NCI-H2196 (cell line): Measurements from ENCODE around the gene COL5A1.
"Not testable (repeated sequence)": the region's sequence is repeated elsewhere in the genome, so short reads cannot be mapped to it uniquely, and the experiment has no call there.

Experiments
- DNase-seq: peaks from one replicate; lab custom pipeline; 2025; ENCODE audit not compliant: unreplicated experiment; lab: John Stamatoyannopoulos, UW

Gene COL5A1

DNA sequence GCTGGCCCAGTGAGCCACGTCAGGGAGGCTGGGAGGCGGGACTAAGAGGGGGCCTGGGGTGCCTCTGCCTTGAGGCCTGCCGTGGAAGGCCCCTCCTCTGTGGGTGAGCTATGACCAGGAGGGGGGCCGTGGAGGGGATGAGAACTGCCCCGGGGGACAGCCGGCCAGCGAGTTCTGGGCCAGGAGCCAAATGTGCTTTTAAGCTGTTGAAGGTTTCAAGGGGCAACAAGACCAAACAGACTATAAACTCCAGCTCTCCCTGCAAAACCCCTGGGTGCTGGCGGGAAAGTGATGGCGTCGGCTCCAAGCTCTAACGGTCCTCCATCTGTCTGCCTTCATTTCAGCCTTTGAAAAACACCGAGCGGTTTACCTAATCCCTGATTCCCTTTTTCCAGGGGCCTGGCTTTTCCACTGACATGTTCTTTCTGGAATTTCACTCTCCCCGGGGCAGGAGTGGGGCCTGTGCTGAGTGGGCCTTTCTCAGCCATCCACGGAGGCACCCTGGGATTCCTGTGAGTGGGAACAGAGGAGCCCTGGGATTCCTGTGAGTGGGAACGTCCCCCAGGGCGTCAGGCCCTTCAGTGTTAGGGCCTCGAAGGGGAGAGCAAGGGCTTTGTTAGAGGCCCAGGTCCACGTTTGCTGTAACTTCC lies 65.6 kb downstream of the COL5A1 start:
- DNase-seq, result no peak

DNA sequence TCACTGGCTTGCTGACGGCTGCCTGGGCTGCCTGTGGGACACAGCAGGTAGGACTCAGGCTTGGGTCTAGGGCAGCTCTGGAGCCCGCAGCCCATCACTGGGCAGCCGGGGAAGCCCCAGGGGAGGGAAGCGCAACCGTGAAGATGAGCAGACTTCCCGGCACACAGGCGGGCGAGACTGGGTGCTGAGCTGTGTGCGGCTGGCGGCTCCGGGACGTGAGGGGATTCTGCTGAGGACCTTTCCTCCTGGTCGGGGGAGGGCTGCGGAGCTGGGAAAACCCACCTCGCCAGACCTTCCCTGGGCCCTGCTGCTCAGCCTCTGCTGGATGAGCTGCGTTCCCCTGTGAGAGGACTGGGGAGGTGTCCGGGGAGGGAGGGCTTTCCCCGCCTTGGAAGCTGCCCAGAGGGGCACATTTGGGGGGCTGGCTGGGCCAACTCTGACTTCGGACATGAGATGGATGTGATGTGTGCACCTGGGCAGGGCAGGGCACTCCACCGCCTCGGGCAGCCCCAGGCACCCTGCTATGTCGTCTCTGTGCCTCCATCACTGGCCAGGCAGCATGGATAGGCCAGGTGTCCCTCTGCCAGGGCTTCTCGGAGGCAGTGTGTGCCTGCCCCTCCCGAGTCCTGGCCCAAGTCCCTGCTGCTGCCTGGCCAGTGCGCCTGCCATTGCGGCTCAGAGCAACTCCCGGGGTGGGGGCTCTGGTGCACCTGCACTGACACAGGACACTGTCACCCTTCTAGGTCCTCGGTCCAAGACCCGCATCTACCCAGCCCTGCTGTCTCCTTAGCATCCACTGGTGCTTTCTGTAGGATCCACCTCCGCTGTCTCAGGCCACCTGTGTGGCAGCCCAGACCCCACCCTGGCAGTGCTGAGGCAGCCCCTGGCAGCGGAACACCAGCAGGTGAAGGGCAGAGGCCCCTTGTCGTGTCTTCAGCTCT lies 66.4 kb downstream of the COL5A1 start:
- DNase-seq, result no peak

DNA sequence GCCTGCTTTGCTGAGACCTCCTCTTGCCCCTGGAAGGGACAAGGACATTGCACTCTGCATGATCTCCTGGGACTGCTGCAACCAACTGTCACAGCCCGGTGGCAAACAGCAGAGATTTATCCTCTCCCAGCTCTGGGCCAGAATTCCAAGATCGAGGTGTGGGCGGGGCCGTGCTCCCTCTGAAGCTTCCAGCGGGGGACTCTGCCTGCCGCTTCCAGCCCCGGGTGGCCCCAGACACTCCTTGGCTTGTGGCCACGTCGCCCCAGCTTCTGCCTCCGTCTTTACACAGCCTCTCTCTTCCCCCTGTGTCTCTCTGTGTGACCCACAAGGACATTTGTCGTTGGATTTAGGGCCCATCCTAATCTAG lies 67.1 kb downstream of the COL5A1 start:
- DNase-seq, result no peak

DNA sequence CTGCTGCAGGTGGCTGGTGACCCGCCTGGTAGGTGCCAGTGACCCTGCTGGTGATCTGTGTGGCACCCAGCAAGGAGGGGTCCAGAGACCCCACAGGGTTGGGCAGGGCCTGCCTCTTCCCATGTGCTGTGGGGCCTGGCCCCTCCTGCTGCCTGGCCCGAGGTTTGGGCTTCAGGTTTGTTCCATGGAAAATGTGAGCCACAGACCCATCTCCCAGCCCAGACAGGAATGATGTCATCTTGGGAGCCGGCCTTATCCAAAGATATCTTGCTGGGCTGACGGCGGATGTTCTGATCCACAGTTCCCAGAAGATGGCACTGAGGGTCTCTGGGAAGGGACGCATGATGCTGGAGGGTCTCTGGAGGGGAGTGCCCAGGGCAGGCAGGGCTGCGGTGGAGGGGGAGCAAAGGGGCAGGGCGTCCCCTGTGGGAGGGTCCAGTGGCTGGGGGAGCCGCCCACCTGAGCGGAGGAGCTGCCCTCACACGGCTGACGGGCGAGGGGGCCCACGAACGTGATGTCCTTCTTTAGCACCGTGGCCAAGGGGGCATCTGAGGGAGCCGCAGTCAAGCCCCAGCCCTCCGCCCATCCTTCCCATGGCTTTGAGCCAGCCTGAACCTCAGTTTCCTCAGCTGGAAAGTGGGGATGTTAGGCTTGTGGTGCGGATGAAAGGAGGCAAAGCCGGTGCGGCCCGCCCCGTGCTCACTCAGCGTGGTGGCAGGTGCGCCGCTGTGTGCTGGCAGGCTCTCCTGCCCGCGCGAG lies 68.1 kb downstream of the COL5A1 start:
- no peak for DNase-seq

DNA sequence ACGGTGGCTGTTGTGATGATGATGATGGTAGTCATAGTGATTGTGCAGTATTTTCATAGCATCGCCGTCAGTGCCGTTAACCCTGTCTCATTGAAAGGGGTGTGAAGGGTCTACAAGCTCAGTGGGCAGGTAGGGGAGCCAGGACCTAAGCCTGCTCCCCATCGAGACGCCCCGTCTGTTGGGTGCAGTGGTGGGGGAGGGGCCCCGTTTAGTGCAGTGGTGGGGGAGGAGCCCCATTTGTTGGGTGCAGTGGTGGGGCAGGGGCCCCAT lies 68.6 kb downstream of the COL5A1 start:
- no peak for DNase-seq

DNA sequence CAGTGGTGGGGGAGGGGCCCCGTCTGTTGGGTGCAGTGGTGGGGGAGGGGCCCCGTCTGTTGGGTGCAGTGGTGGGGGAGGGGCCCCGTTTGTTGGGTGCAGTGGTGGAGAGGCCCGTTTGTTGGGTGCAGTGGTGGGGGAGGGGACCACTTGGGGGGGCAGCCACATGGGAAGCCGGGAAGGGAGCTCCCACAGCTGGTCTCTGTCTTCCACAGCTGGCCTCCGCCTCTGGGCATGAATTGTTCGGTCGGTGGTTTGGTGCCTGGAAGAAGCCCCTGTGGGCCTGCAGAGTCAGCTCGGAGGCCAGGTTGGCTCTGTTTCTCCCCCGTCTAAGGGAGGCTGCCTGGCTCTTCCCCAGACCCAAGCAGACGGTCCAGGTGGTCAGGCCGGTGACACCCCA lies 69.3 kb downstream of the COL5A1 start:
- DNase-seq, result no peak

DNA sequence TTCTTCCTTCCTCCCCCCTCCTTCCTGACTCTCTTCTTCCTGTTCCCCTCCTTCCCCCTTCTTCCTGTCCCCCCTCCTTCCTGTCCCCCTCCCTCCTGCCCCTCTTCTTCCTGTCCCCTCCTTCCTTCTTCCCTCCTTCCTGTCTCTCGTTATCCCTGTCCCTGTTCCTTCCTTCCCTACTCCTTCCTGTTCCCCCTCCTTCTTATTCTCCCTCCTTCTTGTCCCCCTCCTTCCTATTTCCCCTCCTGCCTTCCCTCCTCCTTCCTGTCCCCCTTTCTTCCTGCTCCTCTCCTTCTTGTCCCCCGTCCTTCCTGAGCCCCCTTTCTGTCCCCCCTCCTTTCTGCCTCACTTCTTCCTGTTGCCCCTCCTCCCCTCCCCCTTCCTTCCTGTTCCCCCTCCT lies 70.6 kb downstream of the COL5A1 start:
- DNase-seq, result no peak

DNA sequence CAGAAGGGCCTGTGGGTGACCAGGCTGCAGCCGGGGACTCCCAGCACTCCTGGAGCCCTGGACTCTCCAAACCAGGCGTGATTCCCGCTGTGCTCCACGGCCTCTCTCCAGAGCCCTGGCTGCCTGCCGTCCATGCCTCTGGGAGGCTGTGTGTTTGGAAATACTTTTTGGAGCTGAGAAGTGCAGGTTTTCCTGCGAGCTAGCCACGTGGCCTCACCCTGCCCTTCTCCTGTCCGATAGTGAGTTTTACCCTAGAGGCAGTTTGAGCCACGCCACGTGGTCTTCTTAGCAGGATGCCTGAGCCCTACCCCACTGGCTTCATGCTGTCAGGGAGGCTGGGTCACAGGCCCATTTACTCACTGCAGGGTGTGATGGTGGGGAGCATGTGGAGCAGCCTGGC lies 71.3 kb downstream of the COL5A1 start:
- no peak for DNase-seq

DNA sequence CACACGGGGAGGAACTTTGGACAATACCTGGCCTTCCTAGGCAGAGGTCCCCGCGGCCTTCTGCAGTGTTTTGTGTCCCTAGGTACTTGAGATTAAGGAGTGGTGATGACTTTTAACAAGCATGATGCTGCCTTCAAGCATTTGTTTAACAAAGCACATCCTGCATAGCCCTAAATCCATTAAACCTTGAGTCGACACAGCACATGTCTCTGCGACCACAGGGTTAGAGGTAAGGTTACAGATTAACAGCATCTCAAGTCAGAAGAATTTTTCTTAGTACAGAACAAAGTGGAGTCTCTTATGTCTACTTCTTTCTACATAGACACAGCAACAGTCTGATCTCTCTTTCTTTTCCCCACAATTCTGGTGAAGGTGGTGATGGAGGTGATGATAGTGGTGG lies 73.9 kb downstream of the COL5A1 start:
- not testable (repeated sequence) for DNase-seq

DNA sequence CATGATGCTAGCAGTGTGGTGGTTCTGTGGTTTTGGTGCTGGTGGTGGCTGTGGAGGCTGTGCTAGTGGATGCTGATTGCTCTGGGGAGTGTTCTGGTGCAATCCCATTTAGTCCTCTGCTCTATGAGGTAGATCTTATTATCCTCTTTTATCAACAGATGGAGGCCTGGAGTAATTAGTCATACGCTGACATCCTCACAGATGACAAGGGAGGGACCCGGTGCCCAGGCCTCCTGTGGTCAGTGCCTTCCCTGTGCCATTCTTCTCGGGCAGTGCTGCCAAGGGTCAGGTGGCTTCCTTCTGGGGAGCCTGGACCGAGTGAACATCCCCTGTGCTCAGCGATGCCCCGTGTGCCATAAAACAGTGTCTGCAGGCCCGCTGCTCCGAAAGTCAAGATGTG lies 74.5 kb downstream of the COL5A1 start:
- DNase-seq, result no peak

DNA sequence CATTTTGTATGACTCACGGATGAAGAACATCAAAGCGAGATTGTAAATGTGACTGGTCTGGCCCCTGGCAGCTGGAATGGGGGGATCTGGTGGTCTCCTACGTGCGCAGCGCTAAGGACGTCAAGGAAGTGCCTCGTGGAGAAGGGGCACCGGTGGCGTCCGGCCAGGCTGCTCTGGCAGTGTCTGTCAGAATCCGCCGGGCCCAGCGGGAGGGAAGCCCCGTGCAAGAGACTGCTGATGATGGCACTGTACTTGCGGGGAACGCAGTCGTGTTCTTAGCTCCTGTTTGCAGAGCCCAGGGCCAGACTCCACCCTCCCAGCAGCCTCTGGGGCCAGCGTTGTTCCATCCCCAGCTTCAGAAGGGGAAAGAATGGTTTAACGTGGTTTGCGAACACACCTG lies 75.5 kb downstream of the COL5A1 start:
- no peak for DNase-seq

DNA sequence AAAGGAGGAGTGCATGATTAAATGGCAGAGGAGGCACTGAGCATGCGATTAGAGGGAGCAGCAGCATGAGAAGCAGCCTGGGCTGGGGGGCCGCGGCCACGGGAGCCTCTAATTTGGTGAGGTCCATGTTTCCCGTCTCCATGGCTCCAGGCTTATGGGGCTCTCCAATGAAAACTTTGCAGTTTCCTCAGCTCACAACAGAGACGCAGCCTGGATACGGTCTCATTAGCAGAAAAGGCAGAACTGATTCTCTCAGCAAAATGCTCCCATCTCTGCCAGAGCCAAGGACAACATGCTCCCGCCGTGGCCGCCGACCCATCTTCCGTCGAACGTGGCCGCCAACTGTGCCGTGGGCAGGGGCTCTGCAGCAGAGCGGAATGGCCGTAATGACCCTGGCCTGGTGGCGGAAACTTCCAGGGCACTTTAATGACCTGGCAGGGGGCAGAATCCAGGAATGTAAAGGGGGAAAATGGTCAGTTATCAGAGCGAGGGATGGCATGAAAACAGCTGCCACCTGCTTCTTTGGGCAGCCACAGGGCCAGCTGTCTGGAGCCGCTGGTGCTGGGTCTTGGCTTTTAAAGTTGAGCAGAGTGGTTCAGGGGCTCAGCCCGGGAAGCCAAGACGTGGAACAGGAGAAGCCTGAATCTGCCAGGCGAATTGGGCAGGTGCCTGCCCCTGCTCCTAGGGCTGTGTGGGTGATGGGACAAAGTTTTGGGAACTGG lies 76.5 kb downstream of the COL5A1 start:
- no peak for DNase-seq

DNA sequence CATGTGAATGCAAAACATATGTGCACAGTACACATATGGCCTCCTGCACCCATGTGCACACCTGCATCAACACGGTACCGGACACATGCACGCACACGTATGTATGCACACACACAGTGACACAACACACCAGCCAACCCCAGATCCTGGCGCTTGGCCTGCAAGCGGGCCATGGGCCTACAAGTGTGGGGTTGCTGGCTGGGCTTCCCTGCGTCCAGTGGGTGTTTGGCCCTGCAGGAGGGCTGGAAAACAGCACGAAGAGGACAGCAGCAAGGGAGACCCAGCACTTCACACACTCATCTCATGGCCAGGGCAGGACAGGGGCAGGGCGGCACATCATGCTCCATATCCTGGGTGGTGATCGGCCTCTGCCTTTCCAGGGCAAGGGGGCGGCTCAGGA lies 77.7 kb downstream of the COL5A1 start:
- DNase-seq, result no peak

DNA sequence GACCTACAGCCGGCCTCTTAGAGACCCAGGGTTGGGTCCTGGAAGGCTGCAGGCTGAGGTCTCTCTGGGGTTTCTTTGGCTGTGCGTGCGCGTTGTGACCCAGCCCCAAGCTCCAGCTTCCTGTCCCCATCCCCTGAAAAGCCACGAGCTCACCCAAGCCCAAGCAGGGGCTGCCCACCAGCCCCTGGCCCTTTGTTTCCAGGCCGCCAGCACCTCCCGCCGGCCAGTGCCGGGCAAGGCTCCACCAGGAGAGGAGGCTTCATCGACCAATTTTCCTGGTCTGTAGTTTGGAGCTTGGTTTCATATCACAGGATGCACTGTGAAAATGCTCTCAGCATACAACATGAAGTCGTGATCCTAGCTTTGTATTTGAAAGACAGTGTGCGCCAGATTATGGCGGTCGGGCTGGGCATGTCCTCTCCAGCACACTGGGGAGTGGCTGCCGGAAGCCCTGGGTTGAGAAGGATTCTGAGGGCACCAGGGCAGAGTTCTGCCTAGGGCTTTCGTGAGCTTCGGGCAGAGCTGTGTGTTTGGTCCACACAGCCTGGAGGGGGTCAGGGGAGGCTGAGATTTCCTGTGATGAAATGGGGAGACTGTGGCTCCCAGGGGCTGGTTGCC lies 78.6 kb downstream of the COL5A1 start:
- no peak for DNase-seq

DNA sequence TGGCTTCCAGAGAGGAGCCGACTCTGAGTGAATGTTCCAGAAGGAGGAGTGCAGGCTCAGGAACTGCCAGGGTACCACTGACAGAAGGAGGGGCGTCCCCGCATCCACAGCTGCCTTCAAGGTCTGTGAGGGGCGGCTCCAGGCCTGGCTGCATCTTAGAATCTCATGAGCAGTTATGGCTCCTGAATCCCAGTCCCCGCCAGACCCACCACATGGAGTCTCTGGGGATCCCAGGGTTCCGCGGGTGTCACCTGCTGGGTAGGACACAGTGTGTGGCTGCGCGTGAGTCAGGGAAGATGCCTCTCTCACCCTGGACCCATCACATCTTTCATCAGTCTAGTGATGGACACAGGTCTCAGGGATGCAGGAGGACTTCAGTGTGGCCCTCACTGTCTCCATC lies 79.2 kb downstream of the COL5A1 start:
- DNase-seq, result no peak

DNA sequence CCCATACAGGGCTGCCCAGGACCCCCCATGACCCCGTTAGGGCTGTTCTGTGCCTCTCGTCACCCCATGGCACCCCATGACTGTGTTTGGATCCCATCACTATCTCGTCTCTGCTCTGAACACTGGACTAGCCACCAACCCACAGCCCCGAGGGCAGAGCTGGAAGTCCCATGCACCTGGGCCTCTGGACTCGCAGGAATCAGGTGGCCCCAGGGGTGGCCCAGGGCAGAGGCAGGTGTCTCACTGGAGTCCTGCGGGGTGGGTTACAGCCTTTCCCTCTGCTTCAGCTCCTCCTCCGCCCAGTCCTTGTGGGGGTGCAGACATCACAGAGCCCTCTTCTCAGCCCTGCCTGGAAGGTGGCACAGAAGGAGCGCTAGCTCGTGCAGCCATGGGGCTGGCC lies 79.7 kb downstream of the COL5A1 start:
- no peak for DNase-seq

DNA sequence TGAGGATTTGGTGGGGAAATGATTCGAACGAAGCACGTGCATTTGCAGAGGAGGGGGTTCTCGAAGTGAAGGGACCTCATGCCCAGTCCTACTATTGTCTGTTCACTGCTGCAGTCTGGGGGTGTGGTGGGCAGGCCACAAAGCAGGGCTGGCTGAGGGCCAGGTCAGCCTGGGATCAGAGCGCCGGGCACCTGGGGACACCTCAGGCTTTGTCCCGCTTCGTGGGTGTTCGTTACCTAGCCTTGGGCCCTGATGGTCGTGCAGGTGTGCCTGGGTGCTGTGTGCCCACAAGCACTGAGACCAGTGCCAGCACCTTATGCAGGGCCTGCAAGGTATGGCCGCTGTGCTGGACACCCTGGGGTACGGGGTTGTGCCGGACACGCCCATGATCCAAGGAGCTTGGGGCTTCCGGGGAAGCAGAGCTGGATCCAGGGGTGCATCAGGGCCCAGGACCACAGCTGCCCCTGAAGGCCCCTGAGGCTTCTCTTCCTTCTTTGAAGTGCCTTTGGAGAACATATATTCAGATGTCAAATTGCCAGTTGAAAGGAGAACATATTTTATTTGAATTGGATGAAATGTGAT lies 80.6 kb downstream of the COL5A1 start:
- no peak for DNase-seq

DNA sequence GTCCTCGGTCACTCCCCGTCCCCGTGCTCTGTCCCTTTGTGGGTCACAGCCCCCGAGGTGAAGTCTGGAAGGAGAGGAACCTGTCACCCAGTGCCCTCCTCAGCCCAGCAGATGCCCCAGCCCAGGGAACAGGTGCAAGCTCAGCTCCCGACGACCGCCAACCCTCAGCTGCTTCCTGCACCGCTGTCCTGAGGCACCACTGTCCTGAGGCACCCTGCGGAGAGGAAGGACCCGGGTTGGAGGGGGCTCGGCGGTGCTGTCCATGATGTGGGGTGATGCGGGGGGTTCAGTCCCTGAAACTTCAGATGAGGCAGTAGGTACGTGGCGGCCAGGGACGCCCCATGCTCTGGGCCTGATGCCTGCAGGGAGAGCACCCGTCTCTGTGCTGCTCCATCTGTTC lies 81.4 kb downstream of the COL5A1 start:
- DNase-seq, result no peak

DNA sequence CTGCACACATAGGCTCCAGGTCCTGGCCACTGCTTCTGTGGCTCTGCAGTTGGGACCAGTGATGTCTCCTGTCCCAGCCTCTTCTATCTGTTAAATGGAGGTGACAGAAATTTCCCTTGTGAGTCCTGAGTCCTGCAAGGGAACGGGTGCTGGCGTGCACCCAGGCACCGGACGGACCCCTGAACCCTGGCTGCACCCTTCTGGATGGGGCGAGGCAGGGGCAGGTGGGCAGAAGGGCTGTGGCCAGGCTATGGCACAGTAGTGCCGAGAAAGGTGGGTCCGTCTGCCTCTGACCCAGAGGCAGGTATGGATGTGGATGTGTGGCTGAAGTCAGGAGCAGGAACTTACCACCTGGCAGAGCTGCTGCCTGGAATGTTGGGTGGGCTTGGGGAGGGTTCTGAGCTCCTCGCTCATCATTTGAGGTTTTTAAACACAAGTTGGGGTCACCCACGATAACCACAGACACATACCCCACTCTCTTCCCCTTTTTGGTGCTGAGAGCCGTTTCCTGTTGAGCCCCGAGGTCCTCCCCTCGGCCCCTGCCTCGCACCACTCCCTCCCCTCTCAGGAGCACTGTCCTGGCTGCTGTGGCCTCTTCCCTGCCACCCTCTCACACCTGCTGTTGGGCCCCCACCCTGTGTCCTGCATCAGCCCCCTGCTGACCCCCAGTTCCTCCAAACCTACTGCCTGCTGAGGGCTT lies 82.0 kb downstream of the COL5A1 start:
- DNase-seq, result no peak
